HUES6 (cell line): Measurements from ENCODE around the gene PSTK.

ENCODE experiments used
- H3K27ac ChIP-seq: 2 replicates; pipeline ENCODE4 v1.7.0; 2013; ENCODE audit warnings: low read depth, mild to moderate bottlenecking, low read length, inconsistent platforms
- H3K27me3 ChIP-seq: 2 replicates; pipeline ENCODE4 v1.6.1; 2013; ENCODE audit warnings: low read length; ENCODE audit not compliant: control insufficient read depth, insufficient read depth
- H3K36me3 ChIP-seq: 2 replicates; pipeline ENCODE4 v1.6.1; 2013; ENCODE audit warnings: low read length; ENCODE audit not compliant: control insufficient read depth, insufficient read depth
- H3K4me1 ChIP-seq: 2 replicates; pipeline ENCODE4 v1.6.1; 2013; ENCODE audit warnings: low read length; ENCODE audit not compliant: control insufficient read depth, insufficient read depth
- H3K4me3 ChIP-seq: 2 replicates; pipeline ENCODE4 v1.5.1; 2013; ENCODE audit warnings: low read depth, low read length
- H3K9ac ChIP-seq: one replicate; pipeline ENCODE4 v1.6.1; 2013; ENCODE audit warnings: mild to moderate bottlenecking, low read length
- H3K9me3 ChIP-seq: 2 replicates; pipeline ENCODE4 v1.6.1; 2013; ENCODE audit warnings: low read depth, low read length; ENCODE audit not compliant: control insufficient read depth, insufficient read depth

PSTK gene

GRCh38 chr10:123019941-123020703 lies 39.9 kb downstream of the PSTK start:
- peaks cover 34% of the 10 kb centered on the region for H3K4me1 ChIP-seq
- H3K4me3 ChIP-seq = peak overlapping the region; percentile 34; the same call in 1 of the 2 replicates
- H3K27ac ChIP-seq = no peak overlapping the region
- H3K9ac ChIP-seq = no peak overlapping the region
- 0 out of 2 replicates have a peak, but pooled peaks cover 2% of the 10 kb centered on the region for H3K27me3 ChIP-seq
- no peaks in the 10 kb centered on the region for H3K36me3 ChIP-seq
- H3K9me3 ChIP-seq = no peaks in the 10 kb centered on the region

DNA sequence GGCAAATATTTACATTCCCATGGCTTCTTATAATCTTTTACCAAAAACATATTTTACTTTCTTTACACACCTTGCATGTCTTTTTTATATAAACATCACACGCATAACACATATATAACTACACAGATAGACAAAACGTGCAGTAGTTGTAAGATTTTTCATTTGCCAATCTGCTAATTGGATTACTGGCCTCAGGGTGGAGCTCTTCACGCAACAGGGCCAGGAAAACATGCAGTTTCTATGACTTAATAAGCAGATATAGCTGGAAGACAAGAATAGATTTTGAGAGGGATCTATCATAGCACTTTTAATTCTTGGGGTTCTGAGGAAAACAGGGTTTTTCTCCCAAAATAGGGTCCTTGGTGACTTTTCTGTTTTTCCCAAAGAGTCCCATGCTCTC lies 41.3 kb downstream of the PSTK start:
- no peak overlapping the region for H3K27ac ChIP-seq
- no peak overlapping the region for H3K9ac ChIP-seq
- peaks cover 26% of the 10 kb centered on the region for H3K4me1 ChIP-seq

DNA sequence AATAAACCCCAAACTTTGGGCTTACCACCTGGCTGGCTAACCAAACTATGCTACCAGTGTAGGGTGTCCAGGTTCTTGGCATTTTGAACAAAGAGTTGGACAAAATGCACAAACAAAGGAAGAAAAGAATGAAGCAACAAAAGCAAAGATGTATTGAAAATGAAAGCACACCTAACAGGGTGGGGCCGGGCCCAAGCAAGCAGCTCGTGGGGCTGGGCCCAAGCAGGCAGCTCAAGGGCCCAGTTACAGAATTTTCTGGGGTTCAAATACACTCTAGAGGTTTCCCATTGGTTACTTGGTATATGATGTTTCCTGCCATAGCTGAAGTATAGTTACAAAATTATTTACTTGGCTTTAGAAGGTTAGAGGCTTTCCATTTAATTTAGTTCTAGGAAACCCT lies 44.3 kb downstream of the PSTK start:
- H3K9me3 ChIP-seq = no peaks in the 10 kb centered on the region
- peaks cover 9% of the 10 kb centered on the region for H3K4me1 ChIP-seq
- H3K4me3 ChIP-seq = no peak overlapping the region
- no peak overlapping the region for H3K27ac ChIP-seq
- H3K9ac ChIP-seq = no peak overlapping the region
- 0 out of 2 replicates have a peak, but pooled peaks cover 2% of the 10 kb centered on the region for H3K27me3 ChIP-seq
- H3K36me3 ChIP-seq = no peaks in the 10 kb centered on the region

More for the DNA sequence above, 41.3 kb downstream of the PSTK start:
- no peak overlapping the region for H3K4me3 ChIP-seq
- 0 out of 2 replicates have a peak, but pooled peaks cover 2% of the 10 kb centered on the region for H3K27me3 ChIP-seq
- H3K9me3 ChIP-seq = no peaks in the 10 kb centered on the region
- H3K36me3 ChIP-seq = no peaks in the 10 kb centered on the region

DNA sequence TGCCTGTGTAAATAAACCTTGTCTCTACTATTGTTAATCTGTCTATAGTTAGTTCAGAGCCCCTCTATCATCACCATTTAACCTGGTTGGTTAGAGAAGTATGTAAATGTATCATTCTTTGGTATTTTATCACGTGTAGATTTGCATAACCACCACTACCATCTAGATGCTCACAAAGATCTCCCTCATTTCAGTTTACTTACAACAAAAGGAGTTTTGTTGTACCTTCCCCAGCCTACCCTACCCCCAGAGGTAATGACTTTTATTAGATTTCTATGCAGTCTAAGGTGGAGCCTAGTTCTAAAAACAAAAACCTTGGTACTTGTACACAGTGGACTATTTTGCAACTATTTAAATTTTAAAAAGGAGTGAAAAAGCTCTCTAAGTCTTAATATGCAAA lies 46.1 kb downstream of the PSTK start:
- H3K9me3 ChIP-seq = no peaks in the 10 kb centered on the region
- H3K36me3 ChIP-seq = no peaks in the 10 kb centered on the region

GRCh38 chr10:123027861-123028260 lies 47.7 kb downstream of the PSTK start:
- H3K4me3 ChIP-seq = no peak overlapping the region
- no peaks in the 10 kb centered on the region for H3K36me3 ChIP-seq
- no peaks in the 10 kb centered on the region; the same call in 1 of the 2 replicates for H3K4me1 ChIP-seq
- no peak overlapping the region for H3K27ac ChIP-seq
- no peak overlapping the region for H3K9ac ChIP-seq
- H3K9me3 ChIP-seq = no peaks in the 10 kb centered on the region
- no peaks in the 10 kb centered on the region for H3K27me3 ChIP-seq

More for the DNA sequence above, 46.1 kb downstream of the PSTK start:
- no peaks in the 10 kb centered on the region; the same call in 1 of the 2 replicates for H3K4me1 ChIP-seq
- H3K27ac ChIP-seq = no peak overlapping the region
- no peak overlapping the region for H3K9ac ChIP-seq
- H3K4me3 ChIP-seq = no peak overlapping the region
- no peaks in the 10 kb centered on the region for H3K27me3 ChIP-seq

GRCh38 chr10:123031124-123031523 lies 50.9 kb downstream of the PSTK start:
- no peaks in the 10 kb centered on the region for H3K27me3 ChIP-seq
- no peaks in the 10 kb centered on the region for H3K4me1 ChIP-seq
- H3K9me3 ChIP-seq = no peaks in the 10 kb centered on the region
- no peaks in the 10 kb centered on the region for H3K36me3 ChIP-seq
- H3K4me3 ChIP-seq = no peak overlapping the region
- H3K9ac ChIP-seq = no peak overlapping the region
- no peak overlapping the region for H3K27ac ChIP-seq

GRCh38 chr10:123034332-123034731 lies 54.1 kb downstream of the PSTK start:
- no peaks in the 10 kb centered on the region for H3K9me3 ChIP-seq
- no peaks in the 10 kb centered on the region for H3K27me3 ChIP-seq
- H3K9ac ChIP-seq = no peak overlapping the region
- no peaks in the 10 kb centered on the region; the same call in 1 of the 2 replicates for H3K36me3 ChIP-seq
- no peak overlapping the region for H3K27ac ChIP-seq
- no peak overlapping the region for H3K4me3 ChIP-seq
- peaks cover 4% of the 10 kb centered on the region; the same call in 1 of the 2 replicates for H3K4me1 ChIP-seq

DNA sequence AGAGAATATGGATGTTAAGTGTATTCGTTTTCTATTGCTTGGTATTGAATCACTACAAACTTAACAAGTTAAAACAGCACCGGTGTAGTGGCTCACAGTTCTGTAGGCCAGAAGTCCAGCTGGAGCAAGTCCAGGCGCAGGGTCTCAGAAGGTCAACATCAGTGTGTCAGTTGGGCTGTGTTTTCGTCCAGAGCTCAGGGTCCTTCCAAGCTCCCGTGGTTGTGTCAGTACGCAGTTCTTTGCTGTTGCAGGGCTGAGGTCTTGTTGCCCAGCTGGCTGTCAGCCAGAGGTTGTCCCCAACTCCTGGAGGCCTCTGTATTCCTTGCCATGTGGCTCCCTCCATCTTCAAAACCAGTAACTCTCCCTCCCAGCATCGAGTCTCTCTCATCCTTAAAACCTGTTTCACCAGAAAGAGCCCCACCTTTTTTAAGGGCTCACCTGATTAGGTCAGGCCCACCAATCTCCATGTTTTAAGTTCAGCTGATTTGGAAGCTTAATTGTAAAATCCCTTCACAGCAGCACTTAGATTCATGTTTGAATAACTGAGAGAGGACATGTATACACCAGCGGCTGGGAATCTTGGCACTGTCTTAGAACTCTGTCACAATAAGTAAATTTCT lies 55.4 kb downstream of the PSTK start:
- peaks cover 4% of the 10 kb centered on the region; the same call in 1 of the 2 replicates for H3K4me1 ChIP-seq
- H3K4me3 ChIP-seq = no peak overlapping the region
- H3K27ac ChIP-seq = no peak overlapping the region
- no peaks in the 10 kb centered on the region for H3K9me3 ChIP-seq
- H3K9ac ChIP-seq = no peak overlapping the region
- H3K36me3 ChIP-seq = no peaks in the 10 kb centered on the region; the same call in 1 of the 2 replicates
- H3K27me3 ChIP-seq = no peaks in the 10 kb centered on the region

GRCh38 chr10:123038782-123039631 lies 58.8 kb downstream of the PSTK start:
- Histone ChIP-seq H3K27ac (no peak overlapping the region), H3K4me3 (no peak overlapping the region), H3K9me3 (no peaks in the 10 kb centered on the region), H3K27me3 (no peaks in the 10 kb centered on the region), H3K9ac (no peak overlapping the region), H3K4me1 (peaks cover 4% of the 10 kb centered on the region; the same call in 1 of the 2 replicates), H3K36me3 (no peaks in the 10 kb centered on the region; the same call in 1 of the 2 replicates)

- no peak overlapping the region for H3K9ac ChIP-seq
- H3K4me3 ChIP-seq = no peak overlapping the region
- no peaks in the 10 kb centered on the region; the same call in 1 of the 2 replicates for H3K36me3 ChIP-seq
- H3K27ac ChIP-seq = no peak overlapping the region
- no peaks in the 10 kb centered on the region for H3K27me3 ChIP-seq
- H3K9me3 ChIP-seq = no peaks in the 10 kb centered on the region
- peaks cover 4% of the 10 kb centered on the region; the same call in 1 of the 2 replicates for H3K4me1 ChIP-seq
Observed at GRCh38 chr10:123039632-123039930, 59.4 kb downstream of the PSTK start.
